HG02981 (cell line): ENCODE results near the gene OPCML.

Source experiments
- ATAC-seq: cut with Tn5 transposase; IDR thresholded peaks from one replicate; pipeline ENCODE4 v1.9.1; 2021; ENCODE audit warnings: mild to moderate bottlenecking, moderate library complexity; ENCODE audit not compliant: unreplicated experiment

OPCML gene

DNA sequence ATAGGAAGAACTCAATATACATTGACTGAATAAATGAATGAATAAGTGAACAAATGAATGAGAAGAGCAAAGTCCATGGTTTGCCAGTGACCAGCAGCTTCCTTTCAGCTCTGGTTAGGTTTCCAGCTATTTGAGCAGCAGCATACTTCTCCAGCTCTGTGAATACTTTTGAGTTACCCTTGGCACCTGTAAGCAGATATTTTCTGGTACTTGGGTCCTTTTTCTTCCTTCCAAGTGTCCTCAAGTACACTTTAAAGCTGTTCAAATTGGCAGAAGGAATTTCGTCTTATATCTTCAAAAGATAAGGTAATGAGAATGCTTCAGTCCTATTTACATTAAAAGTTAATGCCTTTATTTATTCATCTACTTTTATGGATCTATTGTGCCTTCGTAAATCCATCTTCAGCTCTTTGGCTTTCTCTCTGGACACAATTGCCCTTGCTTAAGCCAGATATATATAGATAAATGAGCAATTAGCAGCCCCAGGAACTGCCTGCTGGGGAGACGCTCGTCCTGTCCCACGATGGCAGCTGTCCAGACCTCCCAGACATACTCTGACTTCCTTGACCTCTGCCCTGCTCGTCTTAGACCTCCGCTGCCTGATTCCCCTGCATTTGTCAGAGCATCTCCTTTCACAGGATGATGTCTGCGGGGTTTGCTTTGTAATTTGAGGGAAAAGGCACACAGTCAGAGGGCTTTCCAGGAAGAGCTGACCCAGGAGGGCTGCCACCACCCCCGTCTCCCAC is 926.3 kb downstream of the OPCML start:
- no peak for ATAC-seq

DNA sequence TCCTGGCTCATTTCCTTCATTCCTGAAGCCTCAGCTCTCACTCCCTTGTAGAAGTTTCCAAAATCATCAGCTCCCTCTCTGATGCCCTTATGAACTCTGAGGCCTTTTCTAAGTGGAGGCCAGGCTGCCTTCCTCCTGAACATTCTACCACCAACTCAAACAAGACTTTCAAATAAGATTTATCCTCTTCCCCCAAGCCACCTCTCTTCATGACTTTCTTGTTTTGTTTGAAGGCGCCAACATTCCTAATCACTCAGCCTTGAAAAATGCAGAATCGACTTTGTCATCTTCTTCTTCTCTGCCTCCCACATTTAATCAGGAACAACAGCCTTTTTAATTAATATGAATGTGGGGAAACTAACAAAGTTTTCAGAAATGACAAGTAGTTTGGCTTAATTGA is 927.9 kb downstream of the OPCML start:
- ATAC-seq: no peak

DNA sequence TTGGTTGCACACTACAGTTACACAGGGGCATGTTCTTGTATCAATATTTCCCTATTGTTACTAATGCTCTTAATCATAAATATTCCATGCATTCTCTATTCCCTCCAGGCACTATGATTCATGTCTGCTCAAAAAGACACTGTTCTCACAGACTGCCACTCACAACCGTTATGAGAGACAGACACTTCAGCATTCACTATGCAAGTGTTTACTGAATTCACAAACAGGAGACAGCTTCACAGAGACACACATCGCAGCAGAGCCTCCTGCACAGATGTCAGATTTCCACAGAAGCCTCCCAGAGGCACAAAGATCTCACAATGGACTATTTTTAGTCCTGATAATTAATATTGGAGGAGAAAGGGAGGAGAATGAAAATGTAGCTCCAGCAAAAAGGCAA is 930.4 kb downstream of the OPCML start:
- ATAC-seq: no peak

DNA sequence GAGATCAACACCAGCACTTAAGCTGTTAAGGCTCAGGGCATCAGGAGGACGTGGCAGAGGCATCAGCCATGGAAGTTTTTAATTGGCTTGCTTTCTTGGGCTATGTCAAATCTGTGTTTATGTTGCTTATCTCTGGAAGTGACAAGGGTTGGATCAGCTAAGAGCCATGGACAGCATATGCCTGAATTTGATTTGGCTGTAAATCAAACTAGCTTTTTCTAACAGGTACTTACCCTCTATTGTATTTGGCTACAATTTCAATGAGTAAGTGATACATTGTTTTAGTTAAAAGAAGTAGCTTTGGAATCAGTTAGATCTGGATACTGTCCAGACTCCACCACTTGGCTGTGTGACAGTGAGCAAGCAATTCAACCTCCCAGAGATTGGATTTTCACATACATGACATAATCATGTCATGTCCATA is 936.6 kb downstream of the OPCML start:
- no peak for ATAC-seq

DNA sequence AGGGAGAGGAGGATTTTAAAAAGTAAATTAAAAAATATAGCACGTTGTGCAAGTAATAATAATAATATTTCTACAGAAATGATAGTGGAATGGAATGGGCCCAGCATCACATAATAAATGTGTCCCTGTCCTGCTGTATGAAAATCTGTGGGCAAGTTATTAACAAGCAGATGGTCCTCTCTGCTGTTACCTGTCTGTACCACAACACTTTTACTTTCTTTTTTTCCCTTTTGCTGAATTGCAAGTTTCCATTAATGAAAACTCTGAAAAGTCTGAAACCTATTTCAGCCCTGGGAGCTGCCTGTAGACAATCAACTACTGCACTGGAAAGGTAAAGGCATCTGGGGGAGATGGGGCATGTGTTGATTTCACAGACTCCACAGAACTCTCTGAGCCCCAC is 937.1 kb downstream of the OPCML start:
- no peak for ATAC-seq

DNA sequence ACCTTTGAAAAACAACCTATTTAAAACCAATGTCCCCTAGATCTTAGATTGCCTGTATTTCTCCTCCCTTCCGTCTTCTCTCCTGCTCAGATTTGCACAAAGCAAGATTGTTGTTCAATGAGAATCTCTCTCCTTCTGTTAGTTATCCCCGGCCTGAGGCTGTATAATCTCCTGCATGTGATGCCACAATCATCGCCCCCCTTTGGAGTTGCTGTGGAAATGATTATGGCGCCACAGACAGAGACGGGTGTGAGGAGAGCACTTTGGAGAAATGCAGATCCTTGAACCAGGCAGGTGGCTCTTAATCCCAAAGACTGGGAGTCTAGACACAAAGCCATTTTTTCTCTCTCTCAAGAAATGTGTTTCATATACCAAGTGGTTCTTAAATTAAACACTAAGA is 941.3 kb downstream of the OPCML start:
- no peak for ATAC-seq

DNA sequence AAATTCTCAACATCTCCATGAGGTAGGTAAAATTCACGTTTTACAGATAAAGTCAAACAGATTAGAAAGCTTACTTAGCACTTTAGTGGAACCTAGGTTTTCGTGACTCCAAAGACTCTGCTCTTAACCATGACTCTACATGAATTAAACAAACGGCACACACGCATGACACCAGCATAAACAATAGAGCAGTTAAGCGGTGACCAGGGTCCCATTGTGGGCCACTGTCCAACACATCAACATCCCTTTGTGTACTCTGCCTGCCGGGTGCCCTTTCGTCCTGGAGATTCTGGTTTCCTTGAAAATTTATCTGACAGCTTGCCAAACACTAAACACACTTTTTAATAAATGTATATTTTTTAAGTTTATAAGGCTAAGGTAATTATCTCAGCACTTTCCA is 941.7 kb downstream of the OPCML start:
- ATAC-seq: no peak

DNA sequence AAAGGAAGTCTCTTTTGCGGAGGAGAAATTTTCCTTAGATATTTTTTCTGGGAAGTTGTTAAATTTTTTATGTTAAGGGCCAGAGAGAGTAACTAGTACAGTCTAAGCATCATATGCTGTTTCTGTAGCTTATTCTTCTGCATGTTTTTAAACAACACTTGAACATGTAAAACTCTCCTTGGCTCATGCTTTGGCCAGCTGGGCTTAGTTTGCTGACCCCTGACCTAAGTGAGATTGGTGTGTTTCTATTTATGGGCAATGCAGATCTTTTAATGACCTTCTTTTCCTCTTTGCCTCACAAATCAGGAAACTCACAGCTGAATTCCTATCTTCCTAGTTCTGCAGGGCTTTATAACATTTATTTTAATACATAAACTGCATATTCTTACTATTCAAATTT is 942.5 kb downstream of the OPCML start:
- no peak for ATAC-seq

DNA sequence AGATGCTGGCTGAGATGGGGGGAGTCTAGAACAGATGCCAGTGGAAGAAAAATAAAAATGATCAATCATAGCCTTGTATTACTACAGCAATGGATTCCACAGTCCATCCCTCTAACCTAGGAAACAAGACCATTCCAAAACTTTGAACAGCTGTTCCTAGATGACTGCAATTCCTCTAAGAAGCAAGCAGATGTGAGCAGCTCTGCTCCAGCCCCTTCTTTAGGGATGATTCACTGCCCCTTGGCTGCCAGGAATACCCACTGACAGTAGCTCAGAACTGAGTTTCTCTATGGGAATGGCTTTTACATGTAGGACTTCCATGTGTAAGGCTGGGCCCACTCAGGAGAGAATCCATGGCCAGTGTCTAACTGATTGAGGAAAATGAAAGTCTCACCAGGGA is 943.9 kb downstream of the OPCML start:
- no peak for ATAC-seq

DNA sequence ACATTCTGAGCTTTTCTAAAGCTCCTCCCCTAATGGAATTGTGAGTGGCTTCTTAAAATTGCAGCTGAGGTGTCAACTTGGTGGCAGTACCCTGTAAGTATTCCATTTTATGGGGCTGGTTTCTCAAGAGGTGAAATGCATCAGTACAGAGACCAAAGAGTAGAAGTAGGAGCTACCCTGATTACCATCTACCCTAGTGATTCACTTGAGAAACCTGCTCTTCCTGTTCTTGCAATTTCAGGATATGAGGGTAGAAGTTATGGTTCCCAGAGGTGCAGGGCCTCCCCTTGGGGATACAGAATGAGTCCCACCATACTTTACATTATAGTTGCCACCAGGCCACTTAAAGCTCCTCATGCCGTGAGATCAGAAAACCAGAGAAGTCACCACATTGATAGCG is 944.6 kb downstream of the OPCML start:
- ATAC-seq: no peak

DNA sequence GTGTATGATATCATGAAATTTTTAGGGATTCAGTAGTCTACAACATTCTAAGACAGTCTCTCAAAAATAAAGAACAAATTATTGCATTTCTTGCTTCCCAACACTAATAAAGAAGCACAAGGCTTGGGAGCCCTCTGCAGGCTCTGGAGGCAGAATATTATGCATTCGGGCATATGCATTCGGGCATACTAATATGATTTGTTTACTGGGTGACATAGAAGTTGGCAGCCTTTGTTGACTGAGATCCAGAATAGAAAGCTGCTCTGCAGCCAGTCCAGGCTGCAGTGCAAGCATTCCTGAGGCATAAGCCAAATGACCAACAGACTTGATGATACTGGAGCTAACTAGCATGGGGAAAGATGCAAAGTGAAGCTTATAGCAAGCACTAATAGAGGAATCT is 945.5 kb downstream of the OPCML start:
- no peak for ATAC-seq

DNA sequence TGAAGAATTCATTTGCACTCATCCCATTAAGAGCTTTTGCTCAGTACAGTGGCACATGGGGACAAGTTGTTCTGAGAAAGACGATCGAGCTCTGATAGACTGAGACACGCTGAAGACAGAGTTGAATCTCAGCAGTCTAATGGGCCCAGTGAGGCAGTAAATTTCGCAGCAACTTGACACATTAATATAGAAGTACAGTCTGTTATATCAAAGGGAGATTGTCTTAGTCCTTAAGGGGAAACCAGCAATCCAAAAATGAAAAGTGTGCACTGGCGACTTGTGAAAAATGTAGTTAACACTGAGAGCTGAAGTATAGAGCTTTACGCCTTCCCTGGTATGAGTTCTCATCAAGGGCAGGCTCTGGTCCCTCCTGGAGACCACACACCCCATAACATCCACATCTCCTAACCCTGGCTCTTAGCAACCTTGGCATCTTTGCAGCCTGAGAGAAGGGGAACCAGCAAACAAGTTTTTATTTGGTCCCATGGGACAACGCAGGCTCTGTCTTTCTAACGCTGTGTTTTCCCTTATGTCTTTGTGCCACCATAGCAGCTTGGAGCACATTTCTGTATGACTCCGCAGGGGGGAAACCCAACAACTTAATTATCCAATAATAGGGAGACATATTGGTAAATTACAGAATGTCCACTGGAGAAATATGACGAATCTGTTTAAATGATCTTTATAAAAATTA is 952.5 kb downstream of the OPCML start:
- no peak for ATAC-seq

DNA sequence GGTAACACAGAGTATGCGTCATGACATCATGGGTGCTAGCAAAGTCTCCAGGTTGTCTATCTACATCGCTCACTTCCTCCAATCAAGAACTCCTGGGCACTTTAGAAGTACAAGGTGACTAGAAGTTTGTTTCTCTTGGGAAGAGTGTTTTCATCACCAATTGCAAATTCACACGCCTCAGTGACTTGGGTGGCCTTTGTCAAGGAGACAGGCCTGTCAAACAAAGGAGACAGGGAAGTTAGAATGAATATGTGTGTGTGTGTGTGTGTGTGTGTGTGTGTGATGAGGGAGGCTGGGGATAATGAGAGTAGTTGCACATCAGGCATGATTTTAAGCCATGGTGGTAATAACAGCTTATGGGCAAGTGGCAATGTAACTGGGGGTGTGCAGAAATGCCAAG is 953.2 kb downstream of the OPCML start:
- ATAC-seq: no peak

DNA sequence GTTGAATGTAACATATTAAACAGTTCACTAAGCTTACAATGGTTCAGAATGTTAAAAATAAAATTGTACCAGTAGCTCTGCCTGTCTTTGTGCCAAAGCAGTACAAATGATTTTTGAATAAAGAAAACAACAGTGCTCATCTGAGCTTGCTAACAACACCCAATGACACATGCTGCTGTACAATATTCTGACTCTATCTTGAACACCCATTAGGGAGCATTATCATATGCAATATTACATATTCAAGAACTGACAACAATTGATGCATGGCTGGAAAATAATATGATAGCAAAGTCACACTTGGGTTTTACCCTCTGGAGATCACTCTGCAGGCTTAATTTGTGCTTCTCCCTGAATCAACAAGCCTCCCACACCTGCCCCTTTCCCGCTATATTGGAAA is 953.7 kb downstream of the OPCML start:
- ATAC-seq: no peak

DNA sequence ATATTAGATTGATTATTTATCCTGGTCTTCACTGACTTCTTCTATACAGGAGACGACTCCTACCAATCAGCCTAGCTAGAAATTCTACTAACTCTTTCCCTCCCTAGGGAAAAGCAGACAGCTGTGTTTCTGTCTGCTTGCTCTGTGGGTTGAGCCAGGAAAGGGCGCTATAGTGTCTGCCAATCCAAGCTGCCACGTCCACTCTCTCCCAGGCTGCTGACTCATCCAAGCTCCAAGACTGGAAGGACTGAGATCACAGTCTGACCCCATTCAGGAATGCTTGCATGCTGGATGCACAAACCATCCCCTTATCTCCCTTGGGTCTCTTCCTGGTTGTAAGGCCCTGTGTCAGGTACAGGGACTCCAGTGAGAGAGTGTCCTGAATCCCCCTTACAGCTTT is 955.6 kb downstream of the OPCML start:
- no peak for ATAC-seq

DNA sequence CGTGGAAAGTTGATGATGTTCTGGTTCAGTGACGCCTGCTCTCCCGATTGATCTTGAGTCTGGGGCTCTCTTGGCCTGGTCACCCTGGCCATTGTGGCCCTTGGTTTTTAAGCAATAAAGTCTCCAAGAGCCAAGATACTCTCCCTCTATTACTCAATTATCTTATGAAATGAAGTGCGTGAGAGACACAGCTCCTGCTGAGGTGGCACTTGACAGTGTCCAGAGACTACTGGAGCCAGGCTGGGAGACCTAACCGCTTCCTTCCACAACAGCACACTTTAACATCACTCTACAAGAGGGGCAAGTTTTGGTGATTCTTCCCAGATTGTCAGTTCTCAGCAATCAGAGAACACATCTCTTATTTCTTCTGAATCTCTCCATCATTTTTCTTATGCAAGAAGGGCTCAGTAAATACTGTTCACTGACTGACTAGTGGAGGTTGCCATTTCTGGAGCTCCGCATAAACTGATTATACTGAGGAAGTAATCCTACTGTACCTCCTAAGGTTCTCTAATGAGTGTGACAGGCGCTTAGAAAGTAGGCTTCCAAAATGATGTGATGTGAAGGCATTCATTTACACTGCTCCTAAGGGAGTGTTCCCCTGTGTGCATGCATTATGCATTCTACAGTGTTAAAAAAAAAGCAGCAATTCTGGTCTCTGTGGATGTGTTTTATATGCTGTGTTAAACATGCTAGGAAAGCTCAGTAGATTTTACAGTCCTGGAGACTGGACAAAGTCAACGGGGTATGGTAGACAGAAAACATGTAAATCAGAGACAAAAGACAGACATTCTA is 968.0 kb downstream of the OPCML start:
- ATAC-seq: no peak

DNA sequence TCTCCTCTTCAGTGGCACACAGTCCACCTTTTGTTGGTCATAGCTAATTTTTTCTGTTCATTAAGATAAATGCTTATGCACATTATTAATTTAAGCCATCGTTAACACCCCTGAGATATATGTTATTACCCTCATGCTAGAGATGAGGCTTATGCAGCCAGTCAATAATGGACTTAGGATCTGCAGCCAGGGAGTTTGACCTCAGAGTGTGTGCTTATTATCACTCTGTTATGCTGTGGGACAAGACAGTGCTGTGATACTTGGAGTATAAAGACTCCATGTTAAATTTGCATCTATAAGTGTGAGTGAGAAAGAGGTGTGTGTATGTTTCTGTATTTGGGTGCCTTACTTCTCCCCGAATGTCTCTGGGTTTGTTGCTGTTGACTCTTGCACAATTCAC is 969.3 kb downstream of the OPCML start:
- no peak for ATAC-seq

DNA sequence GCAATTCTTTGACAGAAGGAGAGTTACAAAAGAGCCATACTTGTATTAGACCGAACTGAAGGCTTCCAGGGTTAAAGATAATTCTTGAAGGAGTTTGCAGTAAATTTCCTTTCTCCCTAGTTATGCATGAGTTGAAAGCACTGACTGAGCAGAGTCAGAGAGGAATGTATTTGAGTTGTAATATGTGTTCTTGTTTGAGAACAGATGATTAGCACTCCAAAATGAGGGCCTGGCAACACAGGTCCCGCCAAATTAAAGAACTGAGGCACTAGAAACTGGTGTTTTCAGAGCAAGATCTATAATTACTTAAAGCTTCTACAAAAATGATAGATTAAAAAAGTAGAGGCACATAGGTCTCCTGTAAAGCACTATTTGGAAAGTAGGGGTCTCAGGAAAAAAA is 970.4 kb downstream of the OPCML start:
- ATAC-seq: no peak

DNA sequence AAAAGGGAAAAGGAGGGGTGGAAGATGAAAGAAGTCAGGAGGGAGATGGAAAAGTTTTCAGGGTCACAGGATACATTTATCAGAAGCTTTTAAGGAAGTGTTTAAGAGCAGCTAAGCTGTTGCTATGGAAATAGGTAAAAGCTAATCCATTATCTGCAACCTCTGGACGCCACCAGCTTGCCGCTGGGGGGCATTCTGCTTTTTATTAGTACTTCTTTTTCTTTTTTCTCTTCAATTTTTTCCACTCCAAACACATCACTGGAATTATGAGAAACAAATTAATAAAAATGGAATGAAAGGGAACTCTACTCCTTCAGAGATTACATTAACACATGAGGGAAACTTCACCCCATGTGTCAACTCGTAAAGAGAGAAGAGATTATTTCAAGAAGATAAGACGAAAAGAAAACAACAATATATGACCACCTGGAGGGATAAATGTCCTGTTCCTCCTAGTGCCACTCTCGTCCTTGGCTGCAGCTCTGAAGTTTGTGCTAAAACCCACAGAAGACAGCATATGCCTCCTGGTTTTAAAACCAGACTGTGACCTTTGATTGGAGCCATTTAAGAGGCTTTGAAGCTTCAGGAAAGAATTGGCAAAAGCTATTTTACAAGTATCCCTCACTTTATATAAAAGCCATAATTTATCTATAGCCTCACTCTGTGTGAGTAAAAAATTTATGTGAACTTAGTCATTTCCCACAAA is 972.8 kb downstream of the OPCML start:
- ATAC-seq: no peak

DNA sequence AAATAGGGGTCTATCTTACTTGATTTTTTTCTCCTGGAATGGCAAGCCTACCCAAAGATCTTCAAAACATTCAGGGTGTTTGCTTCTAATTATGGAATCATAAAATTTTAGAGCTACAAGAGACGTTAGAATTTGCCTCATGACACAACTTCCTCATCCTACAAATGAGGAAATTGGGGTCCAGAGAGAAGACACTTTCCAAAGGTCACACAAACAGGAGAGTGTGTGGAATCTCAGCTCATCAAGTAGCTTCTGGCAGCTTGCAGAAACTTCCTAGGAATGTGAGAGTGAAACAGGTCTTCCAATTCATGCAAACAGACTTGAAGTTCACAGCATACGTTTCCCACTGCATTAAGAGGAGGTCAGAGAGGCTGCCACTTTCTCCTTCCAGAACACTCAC is 976.0 kb downstream of the OPCML start:
- ATAC-seq: no peak

DNA sequence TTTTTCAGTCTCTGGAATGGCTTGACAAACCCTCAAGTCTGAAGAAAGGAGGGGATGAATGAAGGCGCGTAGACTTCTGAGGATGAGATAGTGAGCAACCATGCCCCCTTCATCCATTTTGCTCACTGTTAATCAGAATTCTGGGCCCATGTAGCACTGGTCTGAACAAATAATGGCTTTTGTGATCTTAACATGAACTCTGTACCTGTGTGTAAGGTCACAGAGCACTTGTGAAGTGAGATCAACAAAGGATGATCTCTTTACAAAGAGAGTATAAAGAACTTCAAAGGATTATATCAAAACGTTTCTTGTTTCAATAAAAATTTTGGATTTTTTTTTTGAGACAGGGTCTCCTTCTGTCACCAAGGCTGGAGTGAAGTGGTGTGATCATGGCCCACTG is 976.7 kb downstream of the OPCML start:
- no peak for ATAC-seq
